H1 (cell line): ENCODE measurements around the gene THAP11. TPM values are rescaled to one million over a fixed set of nuclear protein-coding genes. Genes with fewer than 3 reads are reported as not detected.

Experiments
- ASH2L ChIP-seq: fragments of 200-600, 300-600 bp; sonication (generic); IDR thresholded peaks from one replicate; pipeline ENCODE4 v1.7.1; 2017; ENCODE audit warnings: low read length
- BRCA1 ChIP-seq: IDR thresholded peaks from 2 replicates; pipeline ENCODE4 v1.6.1; 2012; ENCODE audit warnings: low read depth, low read length, improper control_type of control experiment
- CBX5 ChIP-seq: fragments of 300-800, 300-1000 bp; sonication (generic); IDR thresholded peaks from 2 replicates; pipeline ENCODE4 v1.7.1; 2016; ENCODE audit warnings: antibody characterized with exemption, low read length, low read depth
- CBX8 ChIP-seq: fragments of 300-800, 300-1000 bp; sonication (generic); IDR thresholded peaks from 2 replicates; pipeline ENCODE4 v1.7.1; 2016; ENCODE audit warnings: low read depth, low read length, borderline replicate concordance
- CEBPB ChIP-seq: IDR thresholded peaks from 2 replicates; pipeline ENCODE4 v1.6.1; 2012; ENCODE audit warnings: low read depth, low read length
- CHD2 ChIP-seq: IDR thresholded peaks from 2 replicates; pipeline ENCODE4 v1.6.1; 2012; ENCODE audit warnings: low read length, improper control_type of control experiment
- CTBP2 ChIP-seq: IDR thresholded peaks from 2 replicates; pipeline ENCODE4 v1.7.0; 2011; ENCODE audit warnings: borderline replicate concordance, mild to moderate bottlenecking, moderate library complexity, mixed read lengths, low read length; ENCODE audit not compliant: insufficient read depth, insufficient read length
- EGR1 ChIP-seq: IDR thresholded peaks from 2 replicates; pipeline ENCODE4 v1.6.1; 2011; ENCODE audit warnings: low read depth, low read length, borderline replicate concordance
- EP300 ChIP-seq, 2 experiments: IDR thresholded peaks; 1 replicate in 1 of 2; 2 replicates in 1 of 2; pipeline ENCODE4 v1.6.1; 2011 to 2012; ENCODE audit warnings: low read depth in 2 of 2, low read length in 2 of 2, mild to moderate bottlenecking in 2 of 2, borderline replicate concordance in 1 of 2, inconsistent platforms in 1 of 2, moderate library complexity in 1 of 2
- EZH2 ChIP-seq: fragments of 200-600 bp; sonication (generic); IDR thresholded peaks from 2 replicates; pipeline ENCODE4 v1.7.1; 2012; ENCODE audit warnings: low read depth, mild to moderate bottlenecking, moderate library complexity, low read length, inconsistent platforms; ENCODE audit not compliant: severe bottlenecking
- GABPA ChIP-seq: IDR thresholded peaks from 2 replicates; pipeline ENCODE4 v1.6.1; 2011; ENCODE audit warnings: mild to moderate bottlenecking, low read length, moderate library complexity, borderline replicate concordance; ENCODE audit not compliant: insufficient read depth
- GTF2F1 ChIP-seq: IDR thresholded peaks from 2 replicates; pipeline ENCODE4 v1.6.1; 2012; ENCODE audit warnings: low read depth, low read length, improper control_type of control experiment, borderline replicate concordance
- HDAC6 ChIP-seq: IDR thresholded peaks from one replicate; pipeline ENCODE4 v1.7.1; 2012; ENCODE audit warnings: low read depth, mild to moderate bottlenecking, inconsistent platforms, low read length, moderate library complexity
- JUN ChIP-seq: IDR thresholded peaks from 2 replicates; pipeline ENCODE4 v1.6.1; 2011; ENCODE audit warnings: low read depth, mild to moderate bottlenecking, improper control_type of control experiment, low read length
- JUND ChIP-seq: IDR thresholded peaks from 2 replicates; pipeline ENCODE4 v1.6.1; 2011; ENCODE audit warnings: mild to moderate bottlenecking, improper control_type of control experiment, low read length
- NANOG ChIP-seq: IDR thresholded peaks from 2 replicates; pipeline ENCODE4 v1.6.1; 2011; ENCODE audit warnings: low read length, low read depth, mild to moderate bottlenecking, inconsistent platforms; ENCODE audit not compliant: insufficient read depth, poor library complexity, severe bottlenecking
- NRF1 ChIP-seq: IDR thresholded peaks from 2 replicates; pipeline ENCODE4 v1.6.1; 2011; ENCODE audit warnings: mild to moderate bottlenecking, low read depth, low read length, improper control_type of control experiment
- POLR2AphosphoS5 ChIP-seq: IDR thresholded peaks from 2 replicates; pipeline ENCODE4 v1.6.1; 2011; ENCODE audit warnings: low read depth, low read length
- RBBP5 ChIP-seq: IDR thresholded peaks from 2 replicates; pipeline ENCODE4 v1.7.1; 2012; ENCODE audit warnings: low read depth, mild to moderate bottlenecking, inconsistent platforms, low read length, moderate library complexity, borderline replicate concordance
- RFX5 ChIP-seq: IDR thresholded peaks from 2 replicates; pipeline ENCODE4 v1.6.1; 2011; ENCODE audit warnings: low read depth, low read length, improper control_type of control experiment, borderline replicate concordance
- SAP30 ChIP-seq: fragments of 300-600 bp; sonication (generic); IDR thresholded peaks from 2 replicates; pipeline ENCODE4 v1.7.1; 2012; ENCODE audit warnings: low read length, moderate library complexity, mild to moderate bottlenecking, inconsistent platforms; ENCODE audit not compliant: insufficient read depth, insufficient replicate concordance
- SIX5 ChIP-seq: IDR thresholded peaks from 2 replicates; pipeline ENCODE4 v1.6.1; 2011; ENCODE audit warnings: mild to moderate bottlenecking, low read depth, low read length
- SP2 ChIP-seq: IDR thresholded peaks from 2 replicates; pipeline ENCODE4 v1.6.1; 2012; ENCODE audit warnings: mild to moderate bottlenecking, low read length, inconsistent platforms
- SP4 ChIP-seq: IDR thresholded peaks from 2 replicates; pipeline ENCODE4 v1.6.1; 2012; ENCODE audit warnings: low read length, inconsistent platforms
- TAF7 ChIP-seq: optimal IDR thresholded peaks from 2 replicates; pipeline ENCODE3; 2011; ENCODE audit warnings: low read depth, mild to moderate bottlenecking, inconsistent platforms, low read length, moderate library complexity, borderline replicate concordance
- polyA plus RNA-seq, 7 experiments: library from polyadenylated mRNA; depleted of rRNA in 3 of 7; stranded (reverse) in 5 of 7; unstranded in 2 of 7; fragments of >200 nt in 5 of 7; fragments of 200-250 nt in 2 of 7; gene quantifications; 1 replicate in 5 of 7; 2 replicates in 1 of 7; 4 replicates in 1 of 7; pipeline versions ENCODE4 v1.2.1 to v1.2.3, GENCODE V29; 2011 to 2013; ENCODE audit warnings: missing spikeins in 2 of 7, mixed read lengths in 2 of 7
- total RNA-seq: library from RNA; stranded (reverse); fragmentation: NEBNext Ultra II Directional; extraction: Animal tissue kit (Norgen Biotek cat#: 25700); gene quantifications from 2 replicates; pipeline ENCODE4 v1.2.1, GENCODE V29; 2021

Gene THAP11
- total and polyA plus RNA-seq, 2 of the 8 experiments (the other 6 are each of a cell fraction or from before 2014, with no cell fraction given) = 50.8 to 54.8 TPM

DNA sequence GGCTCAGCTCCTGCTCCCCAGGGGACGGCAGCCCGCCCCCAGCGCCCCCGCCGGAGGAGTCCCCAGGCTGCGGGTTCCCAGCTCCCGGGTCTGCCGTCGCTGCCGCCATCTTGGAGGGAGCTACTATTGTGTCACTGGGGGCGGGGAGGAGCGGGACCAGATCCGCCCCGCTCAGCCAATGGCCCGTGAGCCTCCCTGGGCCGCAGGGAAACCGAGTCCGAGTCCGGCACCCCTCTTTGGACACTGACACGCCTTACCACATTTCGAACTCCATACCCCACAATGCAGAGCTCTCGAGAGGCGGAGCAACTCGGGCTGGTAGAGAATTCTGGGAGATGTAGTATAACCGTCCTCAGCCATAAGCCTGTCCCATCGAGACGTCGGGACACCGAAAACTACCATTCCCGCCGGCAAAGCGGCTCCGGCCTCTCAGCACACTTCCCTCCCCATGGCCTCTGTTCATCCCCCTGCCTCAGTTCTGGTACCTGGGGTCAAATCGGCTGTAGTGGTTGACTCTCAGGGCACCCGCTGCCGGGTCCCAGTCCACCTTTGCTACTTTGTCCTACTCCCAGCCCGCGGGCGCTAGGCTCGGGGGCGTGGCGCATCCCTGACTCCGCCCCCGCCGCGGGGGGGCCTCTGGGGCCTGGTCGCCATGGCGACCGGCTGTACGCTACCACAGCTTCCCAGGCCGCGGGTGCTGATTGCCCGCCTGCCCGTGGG is 35.5 kb upstream of the THAP11 start, which contains the start of the genes RANBP10 and TSNAXIP1 (continued):
- TF ChIP-seq EZH2 = no peak
- TF ChIP-seq CBX5 = no peak
- TF ChIP-seq JUN = no peak
- no peak for TF ChIP-seq HDAC6
- TF ChIP-seq SAP30 = no peak
- peak; percentile 66; the same call in 1 of the 2 replicates for TF ChIP-seq CHD2
- no peak for TF ChIP-seq SP2
- peak; percentile 95 for TF ChIP-seq TAF7
- TF ChIP-seq EGR1 = no peak
- TF ChIP-seq BRCA1 = no peak
- peak; percentile 100 for TF ChIP-seq SIX5
- TF ChIP-seq CBX8 = no peak
- TF ChIP-seq POLR2AphosphoS5 = peak; percentile 77
- no peak for TF ChIP-seq GTF2F1
- TF ChIP-seq RBBP5 = peak; percentile 97
- TF ChIP-seq CEBPB = 0 out of 2 replicates have a peak, but pooled peaks have one; percentile 40
- TF ChIP-seq ASH2L = peak; percentile 97
- TF ChIP-seq SP4 = peak; percentile 77; the same call in 1 of the 2 replicates
- no peak for TF ChIP-seq RFX5
- TF ChIP-seq CTBP2 = no peak
- TF ChIP-seq GABPA = no peak
- no peak for TF ChIP-seq EP300 (IDR thresholded peaks at IDR 0.05; ENCODE audit: borderline replicate concordance in 1 of 2, low read depth in 2 of 2, low read length in 2 of 2)
- TF ChIP-seq NANOG = no peak
- peak; percentile 55; the same call in 1 of the 2 replicates for TF ChIP-seq JUND
- no peak for TF ChIP-seq NRF1
